Peyer's patch (tissue), 4 donors: ENCODE measurements around the gene CTSW. TPM values are rescaled to one million over a fixed set of nuclear protein-coding genes. Genes with fewer than 3 reads are reported as not detected.

Experiments
- DNase-seq, 3 donors: peaks; one replicate each; pipeline ENCODE4 v3.0.0-alpha.2; 2017 to 2019
- H3K27ac ChIP-seq, 4 donors: fragments of 200-600 bp; sonication (generic); one replicate each; pipeline ENCODE4 v1.5.1; 2016 to 2019
- H3K27me3 ChIP-seq, 2 donors: fragments of 200-600 bp; sonication (generic); one replicate each; pipeline ENCODE4 v1.5.1; 2019
- H3K36me3 ChIP-seq, 3 donors: fragments of 200-600 bp; sonication (generic); one replicate each; pipeline ENCODE4 v1.5.1; 2016 to 2019
- H3K4me1 ChIP-seq, 4 donors: fragments of 200-600 bp; sonication (generic); one replicate each; pipeline ENCODE4 v1.5.1; 2016 to 2019
- H3K4me3 ChIP-seq, 4 donors: fragments of 200-600 bp; sonication (generic); 1 replicate in 3 of 4; 2 replicates in 1 of 4; pipeline ENCODE4 v1.5.1; 2016 to 2019; ENCODE audit warnings: mild to moderate bottlenecking in 1 of 4
- H3K9me3 ChIP-seq, 4 donors: fragments of 200-600 bp; sonication (generic); one replicate each; pipeline ENCODE4 v1.5.1; 2016 to 2019; ENCODE audit warnings: mild to moderate bottlenecking in 1 of 4
- CTCF ChIP-seq, 6 experiments: fragments of 450-650 bp in 4 of 6; fragments of 200-600 bp in 2 of 6; sonication (generic) in 1 of 6; IDR thresholded peaks; one replicate each; pipeline ENCODE4 v1.5.1; 2017 to 2019; ENCODE audit warnings: antibody characterized with exemption in 6 of 6, mild to moderate bottlenecking in 3 of 6, moderate library complexity in 1 of 6
- POLR2A ChIP-seq, 2 donors: fragments of 450-650 bp; IDR thresholded peaks; one replicate each; pipeline ENCODE4 v1.5.1; 2017; ENCODE audit warnings: antibody characterized with exemption in 2 of 2, mild to moderate bottlenecking in 2 of 2, moderate library complexity in 2 of 2
- total RNA-seq, 4 donors: library from RNA; depleted of rRNA; stranded (reverse); fragments of >200 nt; gene quantifications; one replicate each; pipeline ENCODE4 v1.1.0, GENCODE V29; 2016

Gene CTSW
- total RNA-seq, 4 donors from 2014 or later: 1.3 to 1.9 TPM; not detected in 2

GRCh38 chr11:65862941-65863888, 16.4 kb upstream of the CTSW start:
- TF ChIP-seq POLR2A (IDR thresholded peaks at IDR 0.05) (no peak), CTCF (IDR thresholded peaks at IDR 0.05) (no peak)
- no peaks in the 10 kb centered on the region for H3K27me3 ChIP-seq
- H3K4me3 ChIP-seq: no peak overlapping the region
- no peaks in the 10 kb centered on the region for H3K9me3 ChIP-seq
- H3K36me3 ChIP-seq: peaks cover 0 to 58% (median 0%) of the 10 kb centered on the region in 3 donors
- DNase-seq: no peak
- peaks cover 0 to 25% (median 6%) of the 10 kb centered on the region in 4 donors for H3K4me1 ChIP-seq
- no peak overlapping the region for H3K27ac ChIP-seq

GRCh38 chr11:65863889-65864705, 15.5 kb upstream of the CTSW start:
- TF ChIP-seq CTCF (IDR thresholded peaks at IDR 0.05) (no peak), POLR2A (IDR thresholded peaks at IDR 0.05) (no peak)
- DNase-seq: no peak
- peaks cover 0 to 25% (median 6%) of the 10 kb centered on the region in 4 donors for H3K4me1 ChIP-seq
- no peak overlapping the region for H3K27ac ChIP-seq
- no peaks in the 10 kb centered on the region for H3K27me3 ChIP-seq
- peaks cover 0 to 58% (median 0%) of the 10 kb centered on the region in 3 donors for H3K36me3 ChIP-seq
- no peak overlapping the region for H3K4me3 ChIP-seq
- H3K9me3 ChIP-seq: no peaks in the 10 kb centered on the region

GRCh38 chr11:65864706-65865471, 14.7 kb upstream of the CTSW start:
- H3K9me3 ChIP-seq: no peaks in the 10 kb centered on the region
- peaks cover 0 to 21% (median 4%) of the 10 kb centered on the region in 4 donors for H3K4me1 ChIP-seq
- no peak overlapping the region for H3K4me3 ChIP-seq
- H3K27ac ChIP-seq: no peak overlapping the region
- no peak for TF ChIP-seq CTCF (IDR thresholded peaks at IDR 0.05)
- TF ChIP-seq POLR2A (IDR thresholded peaks at IDR 0.05): no peak
- no peak for DNase-seq
- peaks cover 0 to 58% (median 0%) of the 10 kb centered on the region in 3 donors for H3K36me3 ChIP-seq
- no peaks in the 10 kb centered on the region for H3K27me3 ChIP-seq

- H3K4me3 ChIP-seq: no peak overlapping the region
- H3K4me1 ChIP-seq: peaks cover 0 to 24% (median 5%) of the 10 kb centered on the region in 4 donors
- no peak overlapping the region for H3K27ac ChIP-seq
- H3K27me3 ChIP-seq: no peaks in the 10 kb centered on the region
- DNase-seq: no peak
- no peaks in the 10 kb centered on the region for H3K9me3 ChIP-seq
- H3K36me3 ChIP-seq: peaks cover 0 to 58% (median 0%) of the 10 kb centered on the region in 3 donors
- no peak for TF ChIP-seq CTCF (IDR thresholded peaks at IDR 0.05)
- no peak for TF ChIP-seq POLR2A (IDR thresholded peaks at IDR 0.05)
Measured at GRCh38 chr11:65865550-65866172, 14.0 kb upstream of the CTSW start.
